Measurements from ENCODE around the gene TMEM239. TPM values are rescaled to one million over a fixed set of nuclear protein-coding genes. Genes with fewer than 3 reads are reported as not detected.

The TMEM239 gene
- total RNA-seq = not detected

GRCh38 chr20:2816030-2816582 lies at the start of gene TMEM239:
Gene TMEM239, plus strand, starts transcription at chr20:2816364. Its CDS starts 191 bp downstream, at chr20:2816555.

GRCh38 chr20:2800521-2801285 lies 15.5 kb upstream of the TMEM239 start, which contains the start of gene CPXM1:
Gene CPXM1, minus strand, starts transcription at chr20:2800627. Its CDS starts 55 bp downstream, at chr20:2800572.

GRCh38 chr20:2814587-2815051 lies 1.5 kb upstream of the TMEM239 start, which contains the start of gene C20orf141:
Gene C20orf141, plus strand, starts transcription at chr20:2814987. Its CDS starts 198 bp downstream, at chr20:2815185.

DNA sequence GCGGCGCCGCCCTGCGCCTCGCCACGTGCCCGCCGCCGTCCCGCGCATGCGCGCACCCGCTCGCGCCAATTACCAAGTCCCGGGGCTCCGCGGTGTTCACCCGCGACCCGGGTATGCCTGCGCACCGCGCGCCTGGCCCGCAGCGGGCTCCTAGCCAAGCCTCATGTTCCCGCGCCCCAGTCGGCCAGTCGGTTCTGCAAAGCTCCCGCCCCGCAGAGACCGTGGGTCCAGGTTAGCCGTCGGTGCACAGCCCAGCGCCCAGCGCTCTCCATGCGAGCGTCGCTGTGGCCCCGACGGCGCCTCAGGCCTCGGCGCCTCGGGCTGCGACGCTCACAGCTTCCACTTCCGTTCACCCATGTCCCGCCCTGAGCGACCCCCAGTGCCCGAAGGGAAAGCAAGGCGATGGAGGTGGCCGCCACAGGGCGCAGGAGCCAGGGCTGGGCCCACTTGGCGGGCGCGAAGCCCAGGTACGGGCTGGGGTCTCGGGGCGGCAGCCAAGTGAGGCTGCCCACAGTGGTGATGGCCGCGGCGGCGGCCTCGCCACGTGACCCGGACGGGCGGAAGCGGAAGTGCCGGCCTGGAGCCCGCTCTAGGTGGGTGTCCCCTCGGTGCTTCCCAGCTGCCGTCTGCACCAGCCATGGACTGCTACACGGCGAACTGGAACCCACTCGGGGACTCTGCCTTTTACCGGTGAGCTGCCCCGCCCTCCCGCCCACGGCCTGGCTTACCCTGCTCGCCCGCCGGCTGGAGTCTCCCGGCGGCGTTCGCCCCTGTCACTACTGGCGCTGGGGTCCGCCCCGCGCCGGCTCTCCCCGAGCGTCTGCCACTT lies 24.2 kb downstream of the TMEM239 start, which contains the start of the genes PCED1A and VPS16:
Gene PCED1A (minus strand): TSS at position 518 of the 829 bp plus-strand sequence. CDS start 743 bp downstream, outside the sequence.
Gene VPS16 (plus strand): TSS at position 608 of the 829 bp plus-strand sequence. CDS start 30 bp downstream, at position 638.

Other genes with a start within 250 kb of the TMEM239 start
- 145 TPM for gene NOP56, start 163.7 kb upstream of the TMEM239 start, total RNA-seq
- gene IDH3B, start 152.1 kb upstream of the TMEM239 start, total RNA-seq = 64.2 TPM
- gene EBF4, start 123.6 kb upstream of the TMEM239 start, total RNA-seq = 24.1 TPM
- 8.8 TPM for gene CPXM1, start 15.7 kb upstream of the TMEM239 start, total RNA-seq
- not detected for gene C20orf141, start 1.4 kb upstream of the TMEM239 start, total RNA-seq
- gene PCED1A, start 24.3 kb downstream of the TMEM239 start, total RNA-seq = 32.9 TPM
- 62.6 TPM for gene VPS16, start 24.4 kb downstream of the TMEM239 start, total RNA-seq
- gene PTPRA, start 57.1 kb downstream of the TMEM239 start, total RNA-seq = 117 TPM
- 2.2 TPM for gene GNRH2, start 227.3 kb downstream of the TMEM239 start, total RNA-seq
- 27.5 TPM for gene MRPS26, start 229.7 kb downstream of the TMEM239 start, total RNA-seq

Data from parietal lobe (tissue), 1 donor.